8988T (cell line): Measurements from ENCODE around the gene FAM83G.

Experiments used
- DNase-seq: peaks from one replicate; pipeline ENCODE4 v3.0.0; 2011

FAM83G gene

GRCh38 chr17:19006698-19007097 lies 2.1 kb upstream of the FAM83G start:
- no peak for DNase-seq

- DNase-seq: no peak
Measured at GRCh38 chr17:19005789-19006430, 1.3 kb upstream of the FAM83G start.

GRCh38 chr17:19005137-19005773 lies 691 bp upstream of the FAM83G start:
- DNase-seq: no peak

GRCh38 chr17:19003543-19004420 lies 782 bp downstream of the FAM83G start:
- DNase-seq: peak; percentile 74

- DNase-seq: no peak
Measured at GRCh38 chr17:19002805-19003542, 1.6 kb downstream of the FAM83G start.

- DNase-seq: no peak
Measured at GRCh38 chr17:19001907-19002590, 2.5 kb downstream of the FAM83G start.

GRCh38 chr17:19000531-19001325 lies 3.8 kb downstream of the FAM83G start:
- DNase-seq: no peak

- DNase-seq: no peak
Measured at GRCh38 chr17:18999911-19000310, 4.7 kb downstream of the FAM83G start.

GRCh38 chr17:18999394-18999793 lies 5.2 kb downstream of the FAM83G start:
- no peak for DNase-seq

- DNase-seq: no peak
Measured at GRCh38 chr17:18997650-18998196, 6.8 kb downstream of the FAM83G start.

GRCh38 chr17:18996458-18996857 lies 8.1 kb downstream of the FAM83G start:
- no peak for DNase-seq

- DNase-seq: no peak
Measured at GRCh38 chr17:18995220-18995619, 9.3 kb downstream of the FAM83G start.

GRCh38 chr17:18994631-18995030 lies 9.9 kb downstream of the FAM83G start:
- no peak for DNase-seq

- DNase-seq: no peak
Measured at GRCh38 chr17:18993905-18994526, 10.5 kb downstream of the FAM83G start.

GRCh38 chr17:18992454-18993130 lies 12.0 kb downstream of the FAM83G start:
- DNase-seq: no peak

- DNase-seq: no peak
Measured at GRCh38 chr17:18991531-18992315, 12.8 kb downstream of the FAM83G start.

GRCh38 chr17:18990331-18990730 lies 14.2 kb downstream of the FAM83G start:
- no peak for DNase-seq

- no peak for DNase-seq
Measured at GRCh38 chr17:18988546-18989173, 15.9 kb downstream of the FAM83G start.
